ENCODE data around the gene APOO. TPM values are rescaled to one million over a fixed set of nuclear protein-coding genes. Genes with fewer than 3 reads are reported as not detected.

APOO gene
- total RNA-seq, 2 donors from 2014 or later = 47.9 to 74.2 TPM

DNA sequence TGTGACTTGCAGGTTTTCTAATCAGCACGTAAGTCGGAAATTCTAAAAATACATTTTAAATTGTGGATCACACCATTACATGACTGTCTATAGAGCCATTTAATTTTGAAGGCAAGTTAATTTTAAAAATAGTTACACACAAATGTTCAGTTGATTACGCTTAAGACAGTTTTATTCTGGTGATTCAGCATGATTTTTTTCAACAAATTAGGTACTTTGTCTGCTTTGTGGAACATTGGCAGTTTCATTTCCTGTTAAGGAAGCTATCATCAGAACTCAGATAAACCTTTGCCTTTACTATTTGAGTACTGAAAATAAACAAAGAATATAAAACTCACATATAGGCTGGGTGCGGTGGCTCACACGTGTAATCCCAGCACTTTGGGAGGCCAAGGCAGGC, 105.3 kb downstream of the APOO start:
- 97% methylated on average over 5 of the region's 5 CpGs; no CpG with 5 or more reads in 1 of the 2 experiments for WGBS, 2 experiments (ENCODE audit: insufficient coverage in 1 of 2, insufficient read length in 1 of 2)
- Histone ChIP-seq H3K9ac (ENCODE audit: extremely low read depth, low read length, poor library complexity, severe bottlenecking) (no peak overlapping the region), H3K4me3 (ENCODE audit: low read length) (no peak overlapping the region), H3K4me1 (ENCODE audit: control insufficient read depth, insufficient read depth, low read length) (no peaks in the 10 kb centered on the region), H3K27ac (ENCODE audit: low read depth, low read length) (no peak overlapping the region), H3K36me3 (ENCODE audit: control insufficient read depth, insufficient read depth, low read length) (no peaks in the 10 kb centered on the region), H3K9me3 (ENCODE audit: control insufficient read depth, low read length) (no peaks in the 10 kb centered on the region), H3K27me3 (ENCODE audit: control insufficient read depth, insufficient read depth, low read length, poor library complexity, severe bottlenecking) (no peaks in the 10 kb centered on the region)
- TF ChIP-seq, protein P1, sequence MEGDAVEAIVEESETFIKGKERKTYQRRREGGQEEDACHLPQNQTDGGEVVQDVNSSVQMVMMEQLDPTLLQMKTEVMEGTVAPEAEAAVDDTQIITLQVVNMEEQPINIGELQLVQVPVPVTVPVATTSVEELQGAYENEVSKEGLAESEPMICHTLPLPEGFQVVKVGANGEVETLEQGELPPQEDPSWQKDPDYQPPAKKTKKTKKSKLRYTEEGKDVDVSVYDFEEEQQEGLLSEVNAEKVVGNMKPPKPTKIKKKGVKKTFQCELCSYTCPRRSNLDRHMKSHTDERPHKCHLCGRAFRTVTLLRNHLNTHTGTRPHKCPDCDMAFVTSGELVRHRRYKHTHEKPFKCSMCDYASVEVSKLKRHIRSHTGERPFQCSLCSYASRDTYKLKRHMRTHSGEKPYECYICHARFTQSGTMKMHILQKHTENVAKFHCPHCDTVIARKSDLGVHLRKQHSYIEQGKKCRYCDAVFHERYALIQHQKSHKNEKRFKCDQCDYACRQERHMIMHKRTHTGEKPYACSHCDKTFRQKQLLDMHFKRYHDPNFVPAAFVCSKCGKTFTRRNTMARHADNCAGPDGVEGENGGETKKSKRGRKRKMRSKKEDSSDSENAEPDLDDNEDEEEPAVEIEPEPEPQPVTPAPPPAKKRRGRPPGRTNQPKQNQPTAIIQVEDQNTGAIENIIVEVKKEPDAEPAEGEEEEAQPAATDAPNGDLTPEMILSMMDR (conservative IDR thresholded peaks at IDR 0.05) = no peak
- no peak overlapping the region for H3K27ac Mint-ChIP-seq
- H3K4me1 Mint-ChIP-seq = peaks cover 11% of the 10 kb centered on the region
- H3K4me3 Mint-ChIP-seq = no peak overlapping the region
- no peaks in the 10 kb centered on the region for H3K27me3 Mint-ChIP-seq (ENCODE audit: insufficient read depth)
- DNase-seq = no peak
- no peaks in the 10 kb centered on the region for H3K9me3 Mint-ChIP-seq
- no peaks in the 10 kb centered on the region for H3K36me3 Mint-ChIP-seq (ENCODE audit: low read depth)

DNA sequence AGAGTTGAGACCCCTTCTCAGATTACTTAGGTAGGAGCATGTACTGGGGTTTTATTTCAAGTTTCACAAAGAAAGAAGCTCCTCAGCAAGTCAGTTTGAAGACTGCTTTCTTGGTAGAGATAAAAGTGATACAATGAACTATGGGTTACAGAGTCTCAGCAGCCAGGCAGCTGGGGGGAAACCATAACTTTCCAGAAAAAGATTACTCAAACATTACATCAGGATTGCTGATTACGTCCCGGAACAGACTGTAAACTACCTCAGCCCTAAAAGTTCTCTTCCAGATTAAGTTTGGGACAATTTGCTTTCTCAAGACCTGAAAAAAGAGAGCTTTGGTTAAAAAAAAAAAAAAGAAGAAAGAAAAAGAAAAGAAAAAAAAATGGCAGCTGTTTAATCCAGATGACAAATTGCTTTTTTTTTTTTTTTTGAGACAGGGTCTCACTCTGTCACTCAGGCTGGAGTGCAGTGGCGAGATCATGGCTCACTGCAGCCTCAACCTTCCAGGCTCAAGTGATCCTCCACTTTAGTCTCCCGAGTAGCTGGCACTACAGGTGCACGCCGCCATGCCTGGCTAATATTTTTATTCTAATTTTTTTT, 108.2 kb downstream of the APOO start:
- no peaks in the 10 kb centered on the region for H3K27me3 Mint-ChIP-seq (ENCODE audit: insufficient read depth)
- peaks cover 8% of the 10 kb centered on the region for H3K4me1 Mint-ChIP-seq
- Histone ChIP-seq H3K4me3 (ENCODE audit: low read length) (no peak overlapping the region), H3K4me1 (ENCODE audit: control insufficient read depth, insufficient read depth, low read length) (no peaks in the 10 kb centered on the region), H3K27ac (ENCODE audit: low read depth, low read length) (no peak overlapping the region), H3K36me3 (ENCODE audit: control insufficient read depth, insufficient read depth, low read length) (no peaks in the 10 kb centered on the region), H3K9ac (ENCODE audit: extremely low read depth, low read length, poor library complexity, severe bottlenecking) (no peak overlapping the region), H3K27me3 (ENCODE audit: control insufficient read depth, insufficient read depth, low read length, poor library complexity, severe bottlenecking) (no peaks in the 10 kb centered on the region), H3K9me3 (ENCODE audit: control insufficient read depth, low read length) (no peaks in the 10 kb centered on the region)
- H3K36me3 Mint-ChIP-seq (ENCODE audit: low read depth) = no peaks in the 10 kb centered on the region
- H3K9me3 Mint-ChIP-seq = no peaks in the 10 kb centered on the region
- no peak overlapping the region for H3K27ac Mint-ChIP-seq
- no peak for DNase-seq
- WGBS, 2 experiments (ENCODE audit: insufficient coverage in 1 of 2, insufficient read length in 1 of 2) = 86% methylated on average over 6 of the region's 6 CpGs; no CpG with 5 or more reads in 1 of the 2 experiments
- TF ChIP-seq, protein P1 (conservative IDR thresholded peaks at IDR 0.05) = no peak
- H3K4me3 Mint-ChIP-seq = no peak overlapping the region

DNA sequence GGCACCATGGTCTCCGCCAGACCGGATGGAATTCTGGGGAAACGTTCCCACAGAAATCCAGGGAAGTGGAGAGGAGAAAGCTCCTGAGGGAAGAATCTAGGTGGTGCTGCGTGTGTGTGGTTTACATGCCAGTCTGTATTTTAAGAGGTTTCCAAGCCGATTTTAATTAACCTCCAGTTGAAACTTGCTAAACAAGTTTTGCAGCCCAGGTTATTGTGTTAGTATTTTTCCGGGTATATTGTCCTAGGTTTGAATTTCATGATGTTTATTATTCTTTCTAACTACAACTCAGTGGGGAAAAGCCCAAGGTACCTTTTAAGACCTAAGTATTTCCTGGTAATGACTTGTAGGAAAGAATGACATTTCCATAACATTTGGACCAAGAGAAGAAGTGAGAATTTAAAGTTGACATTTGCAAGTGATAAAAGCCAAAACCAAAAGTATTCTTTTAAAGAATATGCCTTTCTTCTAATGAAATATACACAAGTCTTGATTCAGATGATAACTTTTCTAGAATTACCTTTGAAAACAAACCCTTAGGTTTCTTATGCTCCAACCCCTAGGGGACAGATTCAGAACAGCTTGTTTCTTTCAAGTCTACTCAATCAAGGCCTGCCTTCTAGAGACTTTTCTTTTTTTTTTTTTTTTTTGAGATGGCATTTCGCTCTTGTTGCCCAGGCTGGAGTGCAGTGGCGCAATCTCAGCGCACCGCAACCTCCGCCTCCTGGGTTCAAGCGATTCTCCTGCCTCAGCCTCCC, 110.2 kb downstream of the APOO start:
- Mint-ChIP-seq H3K9me3 (no peaks in the 10 kb centered on the region), H3K27ac (no peak overlapping the region), H3K36me3 (ENCODE audit: low read depth) (no peaks in the 10 kb centered on the region), H3K4me3 (no peak overlapping the region), H3K27me3 (ENCODE audit: insufficient read depth) (no peaks in the 10 kb centered on the region), H3K4me1 (peaks cover 10% of the 10 kb centered on the region)
- H3K4me3 ChIP-seq (ENCODE audit: low read length) = no peak overlapping the region
- no peaks in the 10 kb centered on the region for H3K27me3 ChIP-seq (ENCODE audit: control insufficient read depth, insufficient read depth, low read length, poor library complexity, severe bottlenecking)
- H3K9ac ChIP-seq (ENCODE audit: extremely low read depth, low read length, poor library complexity, severe bottlenecking) = no peak overlapping the region
- TF ChIP-seq, protein P1 (conservative IDR thresholded peaks at IDR 0.05) = peak; percentile 63
- H3K36me3 ChIP-seq (ENCODE audit: control insufficient read depth, insufficient read depth, low read length) = no peaks in the 10 kb centered on the region
- H3K27ac ChIP-seq (ENCODE audit: low read depth, low read length) = no peak overlapping the region
- WGBS, 2 experiments (ENCODE audit: insufficient coverage in 1 of 2, insufficient read length in 1 of 2) = 92% methylated on average over 10 of the region's 12 CpGs; no CpG with 5 or more reads in 1 of the 2 experiments
- H3K4me1 ChIP-seq (ENCODE audit: control insufficient read depth, insufficient read depth, low read length) = no peaks in the 10 kb centered on the region
- no peaks in the 10 kb centered on the region for H3K9me3 ChIP-seq (ENCODE audit: control insufficient read depth, low read length)
- DNase-seq = no peak

All from endodermal cell (in vitro differentiated cells).